ENCODE data around the gene PANK2.

Gene PANK2

GRCh38 chr20:3902446-3902845 lies 13.3 kb downstream of the PANK2 start:
- no peak for DNase-seq

- no peak for DNase-seq
Measured at GRCh38 chr20:3904224-3904623, 15.0 kb downstream of the PANK2 start.

DNA sequence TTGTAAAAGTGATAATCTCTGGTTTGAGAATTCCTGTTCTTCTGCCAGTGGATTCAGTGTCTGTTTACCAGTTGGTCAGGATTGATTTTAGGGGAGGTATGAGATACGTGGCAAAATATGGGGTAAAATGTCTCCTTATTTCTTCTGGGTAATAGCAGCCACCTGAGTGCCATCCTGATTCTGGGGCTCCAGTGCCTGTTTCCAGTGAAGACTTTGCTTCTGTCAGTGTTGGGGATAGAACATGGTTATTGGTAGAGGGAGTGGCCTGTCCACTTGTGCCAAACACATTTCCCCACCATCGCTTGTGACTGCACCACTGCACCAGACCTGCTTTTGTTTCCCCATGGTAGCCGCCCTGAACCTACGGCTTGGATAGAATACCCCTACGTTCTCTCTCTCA lies 15.7 kb downstream of the PANK2 start:
- DNase-seq = no peak

GRCh38 chr20:3906744-3907721 lies 17.8 kb downstream of the PANK2 start:
- peak; percentile 70 for DNase-seq

- no peak for DNase-seq
Measured at GRCh38 chr20:3908667-3909066, 19.5 kb downstream of the PANK2 start.

DNA sequence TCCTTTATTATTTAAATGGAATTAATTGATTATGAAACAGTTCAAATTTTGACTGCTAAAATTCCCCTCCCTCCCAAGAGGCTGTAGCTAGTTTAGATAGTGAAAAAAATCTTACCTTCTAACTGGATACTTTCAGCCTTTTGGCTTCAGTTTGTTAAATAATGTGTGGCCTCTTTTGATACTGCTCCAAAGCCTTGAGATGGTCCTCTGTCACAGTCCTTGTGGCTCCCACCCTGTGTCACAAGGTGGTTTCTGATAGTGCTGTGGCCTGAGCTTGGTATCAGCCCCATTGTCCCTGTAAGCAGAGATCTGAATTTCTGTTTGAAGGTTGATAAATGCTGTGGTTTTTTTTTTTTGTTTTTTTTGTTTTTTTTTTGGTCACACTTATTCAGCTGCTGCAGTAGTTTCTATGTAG lies 20.8 kb downstream of the PANK2 start:
- DNase-seq = no peak

- DNase-seq = no peak
Measured at GRCh38 chr20:3910853-3911252, 21.7 kb downstream of the PANK2 start.

GRCh38 chr20:3911956-3912355 lies 22.8 kb downstream of the PANK2 start:
- no peak for DNase-seq

- DNase-seq = no peak
Measured at GRCh38 chr20:3914446-3914845, 25.3 kb downstream of the PANK2 start.

DNA sequence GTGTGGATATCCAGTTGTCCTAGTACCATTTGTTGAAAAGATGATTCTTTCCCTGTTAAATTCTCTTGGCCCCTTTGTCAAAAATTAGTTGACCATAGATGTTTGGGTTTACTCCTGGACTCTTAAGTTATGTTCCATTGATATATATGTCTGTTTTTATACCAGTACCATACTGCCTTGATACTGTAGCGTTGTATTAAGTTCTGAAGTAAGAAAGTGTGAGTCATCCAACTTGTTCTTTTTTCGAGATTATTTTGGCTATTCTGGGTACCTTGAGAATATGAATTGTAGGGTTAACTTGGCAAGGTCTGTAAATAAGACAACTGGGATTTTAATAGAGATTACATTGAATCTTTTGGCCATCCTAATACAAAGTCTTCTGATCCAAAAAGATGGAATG lies 26.5 kb downstream of the PANK2 start:
- no peak for DNase-seq

GRCh38 chr20:3916364-3916763 lies 27.2 kb downstream of the PANK2 start:
- no peak for DNase-seq

GRCh38 chr20:3919352-3919751 lies 30.2 kb downstream of the PANK2 start:
- no peak for DNase-seq

- no peak for DNase-seq
Measured at GRCh38 chr20:3922223-3922982, 33.2 kb downstream of the PANK2 start.

GRCh38 chr20:3922983-3923339 lies 33.8 kb downstream of the PANK2 start:
- DNase-seq = no peak

GRCh38 chr20:3923818-3924217 lies 34.6 kb downstream of the PANK2 start:
- DNase-seq = no peak

DNA sequence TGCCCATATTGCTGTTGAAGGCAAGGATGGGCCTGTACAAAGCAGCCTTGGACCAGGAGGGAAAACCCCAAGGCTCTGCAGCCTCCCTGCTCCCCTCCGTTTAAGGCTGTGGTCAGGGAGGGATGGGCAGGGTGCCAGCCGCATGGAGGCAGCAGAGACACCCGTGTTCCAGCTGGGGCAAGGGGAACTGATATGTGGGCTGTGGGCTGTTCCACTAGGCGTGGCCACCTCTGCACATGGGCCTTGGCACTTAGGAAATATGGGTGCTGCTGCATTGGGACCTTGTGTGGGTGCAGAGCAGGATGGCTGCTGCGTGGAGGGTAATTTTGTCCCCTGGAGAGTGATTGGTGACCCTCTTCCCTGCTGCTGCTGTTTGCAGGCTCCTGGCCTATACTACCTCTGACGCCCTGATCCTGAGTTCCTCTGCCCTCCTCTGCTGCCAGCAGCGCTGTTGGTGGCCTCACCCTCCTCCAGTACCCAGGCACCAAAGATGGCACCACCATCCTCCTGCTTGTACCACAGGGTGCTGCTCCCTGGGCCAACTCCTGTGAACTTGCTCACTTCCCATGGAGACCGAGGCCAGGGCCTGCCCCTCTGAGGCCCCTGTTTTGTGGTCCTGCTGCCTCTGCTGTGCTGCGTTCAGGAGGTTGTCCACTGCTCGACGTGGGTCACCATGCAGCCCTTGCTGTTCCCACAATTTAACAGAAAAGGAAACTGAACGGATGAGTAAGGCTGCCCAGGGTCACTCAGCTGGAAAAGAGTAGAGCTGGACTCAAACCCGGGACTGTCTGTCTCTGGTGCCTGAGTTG lies 35.3 kb downstream of the PANK2 start:
- peak; percentile 26 for DNase-seq

GRCh38 chr20:3925113-3925695 lies 36.0 kb downstream of the PANK2 start:
- no peak for DNase-seq

GRCh38 chr20:3925899-3926638 lies 36.9 kb downstream of the PANK2 start:
- DNase-seq = no peak

DNA sequence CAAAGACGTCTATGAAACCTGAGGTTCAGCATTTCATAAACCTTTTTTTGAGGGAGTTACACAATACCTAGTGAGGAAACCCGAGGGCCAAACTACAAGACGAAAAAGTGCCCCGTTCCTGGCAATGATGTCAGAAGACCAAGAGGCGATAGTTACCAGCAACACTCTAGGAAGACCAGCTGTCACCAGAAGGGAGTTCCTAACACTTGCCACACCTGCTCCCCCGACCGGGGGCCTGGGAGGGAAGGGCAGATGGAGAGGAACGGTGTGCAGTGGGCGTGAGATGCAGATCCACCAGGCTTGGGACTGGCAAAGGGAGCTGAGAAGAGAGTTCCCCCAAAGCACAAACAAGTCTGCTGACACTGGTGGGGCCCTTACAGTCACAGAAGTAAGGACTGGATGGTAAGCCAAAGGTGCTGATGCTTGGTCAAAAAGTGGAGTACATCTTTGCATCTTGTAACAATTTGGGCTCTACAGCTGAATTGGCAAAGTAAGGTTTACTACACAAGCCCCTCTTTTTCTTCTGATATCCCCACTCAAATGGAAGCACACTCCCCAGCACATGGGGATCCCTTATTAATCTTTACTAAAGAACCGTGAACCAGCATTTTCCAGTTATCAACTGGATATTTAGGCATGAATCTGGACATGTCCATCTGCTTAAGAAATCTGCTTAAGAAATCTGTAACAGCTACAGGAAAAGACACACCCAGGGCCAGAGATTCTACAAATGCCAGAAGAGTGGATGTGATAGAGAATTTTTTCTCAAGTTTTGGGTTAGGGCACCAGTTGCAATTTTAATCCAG lies 38.5 kb downstream of the PANK2 start:
- DNase-seq = no peak

GRCh38 chr20:3929713-3930060 lies 40.5 kb downstream of the PANK2 start:
- no peak for DNase-seq
